GM12875 (cell line): ENCODE results near the gene MYO5B.

Experiments used
- H3K4me3 ChIP-seq: one replicate; pipeline ENCODE4 v1.5.1; 2011; ENCODE audit warnings: low read depth, low read length, control low read depth
- TF ChIP-seq, protein P1 (sequence below): IDR thresholded peaks from 2 replicates; pipeline ENCODE4 v1.5.1; 2011; ENCODE audit warnings: low read depth, mild to moderate bottlenecking, control low read depth, inconsistent platforms, low read length, moderate library complexity, borderline replicate concordance; ENCODE audit not compliant: insufficient read depth

Gene MYO5B

DNA sequence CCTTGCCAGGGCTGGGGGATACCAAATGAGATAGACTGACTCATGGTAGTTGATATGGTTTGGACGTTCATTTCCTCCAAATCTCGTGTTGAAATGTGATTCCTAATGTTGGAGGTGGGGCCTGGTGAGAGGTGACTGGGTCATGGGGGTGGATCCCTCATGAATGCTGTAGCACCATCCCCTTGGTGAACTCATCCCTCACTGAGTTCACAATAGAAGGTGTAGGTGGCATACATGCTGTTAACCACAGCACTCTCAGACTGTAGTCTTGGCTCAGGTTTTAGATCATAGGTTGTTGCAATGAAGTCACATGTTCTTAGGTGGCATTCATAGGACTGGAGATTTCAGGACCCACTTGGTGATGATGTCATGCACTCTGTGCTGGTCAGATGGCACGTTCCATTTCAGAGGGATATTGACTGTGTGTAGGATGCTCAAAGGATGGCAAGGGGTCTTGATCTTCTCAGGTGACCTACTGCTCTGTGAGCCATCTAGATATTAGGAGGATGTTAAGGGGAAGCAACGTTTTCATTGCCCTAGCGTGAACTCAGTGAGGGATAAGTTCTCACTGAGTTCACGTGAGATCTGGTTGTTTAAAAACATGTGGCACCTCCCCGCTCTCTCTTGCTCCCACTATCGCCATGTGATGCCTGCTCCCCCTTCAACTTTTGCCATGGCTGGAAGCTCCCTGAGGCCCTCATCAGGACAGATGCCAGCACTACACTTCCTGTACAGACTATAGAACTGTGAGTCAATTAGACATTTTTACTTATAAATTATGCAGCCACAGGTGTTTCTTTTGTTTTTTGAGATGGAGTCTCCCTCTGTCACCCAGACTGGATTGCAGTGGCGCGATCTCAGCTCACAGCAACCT lies 307.8 kb downstream of the MYO5B start:
- H3K4me3 ChIP-seq, result no peak overlapping the region
- TF ChIP-seq, protein P1, sequence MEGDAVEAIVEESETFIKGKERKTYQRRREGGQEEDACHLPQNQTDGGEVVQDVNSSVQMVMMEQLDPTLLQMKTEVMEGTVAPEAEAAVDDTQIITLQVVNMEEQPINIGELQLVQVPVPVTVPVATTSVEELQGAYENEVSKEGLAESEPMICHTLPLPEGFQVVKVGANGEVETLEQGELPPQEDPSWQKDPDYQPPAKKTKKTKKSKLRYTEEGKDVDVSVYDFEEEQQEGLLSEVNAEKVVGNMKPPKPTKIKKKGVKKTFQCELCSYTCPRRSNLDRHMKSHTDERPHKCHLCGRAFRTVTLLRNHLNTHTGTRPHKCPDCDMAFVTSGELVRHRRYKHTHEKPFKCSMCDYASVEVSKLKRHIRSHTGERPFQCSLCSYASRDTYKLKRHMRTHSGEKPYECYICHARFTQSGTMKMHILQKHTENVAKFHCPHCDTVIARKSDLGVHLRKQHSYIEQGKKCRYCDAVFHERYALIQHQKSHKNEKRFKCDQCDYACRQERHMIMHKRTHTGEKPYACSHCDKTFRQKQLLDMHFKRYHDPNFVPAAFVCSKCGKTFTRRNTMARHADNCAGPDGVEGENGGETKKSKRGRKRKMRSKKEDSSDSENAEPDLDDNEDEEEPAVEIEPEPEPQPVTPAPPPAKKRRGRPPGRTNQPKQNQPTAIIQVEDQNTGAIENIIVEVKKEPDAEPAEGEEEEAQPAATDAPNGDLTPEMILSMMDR, result no peak

DNA sequence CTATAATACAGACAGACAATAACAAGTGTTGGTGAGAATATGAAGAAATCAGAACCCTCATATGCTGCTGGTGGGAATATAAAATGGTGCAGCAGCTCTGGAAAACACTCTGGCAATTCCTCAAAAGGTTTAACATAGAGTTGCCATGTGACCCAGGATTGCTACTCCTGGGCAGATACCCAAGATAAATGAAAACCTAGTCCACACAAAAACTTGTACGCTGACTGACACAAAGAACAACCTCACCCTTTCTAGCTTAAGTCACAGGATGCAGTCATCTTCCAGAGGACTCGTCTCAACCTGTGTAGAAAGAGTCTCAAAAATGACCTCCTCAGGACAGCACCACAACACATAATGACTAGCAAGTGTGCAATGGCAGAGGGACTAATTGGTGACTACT lies 310.0 kb downstream of the MYO5B start:
- TF ChIP-seq, protein P1, result no peak
- no peak overlapping the region for H3K4me3 ChIP-seq

DNA sequence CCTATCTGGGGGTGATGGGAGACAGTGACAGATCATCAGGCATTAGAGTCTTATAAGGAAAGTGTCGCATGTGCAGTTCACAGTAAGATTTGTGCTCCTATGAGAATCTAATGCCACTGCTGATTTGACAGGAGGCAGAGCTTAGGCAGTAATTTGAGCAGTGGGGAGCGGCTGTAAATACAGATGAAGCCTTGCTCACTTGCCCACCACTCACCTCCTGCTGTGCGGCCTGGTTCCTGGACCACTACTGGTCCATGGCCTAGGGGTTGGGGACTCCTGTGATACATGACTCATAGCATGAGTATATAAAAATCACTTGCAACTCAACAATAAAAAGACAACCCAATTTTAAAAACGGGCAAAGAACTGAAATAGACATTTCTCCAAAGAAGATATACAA lies 310.5 kb downstream of the MYO5B start:
- TF ChIP-seq, protein P1, result no peak
- no peak overlapping the region for H3K4me3 ChIP-seq

DNA sequence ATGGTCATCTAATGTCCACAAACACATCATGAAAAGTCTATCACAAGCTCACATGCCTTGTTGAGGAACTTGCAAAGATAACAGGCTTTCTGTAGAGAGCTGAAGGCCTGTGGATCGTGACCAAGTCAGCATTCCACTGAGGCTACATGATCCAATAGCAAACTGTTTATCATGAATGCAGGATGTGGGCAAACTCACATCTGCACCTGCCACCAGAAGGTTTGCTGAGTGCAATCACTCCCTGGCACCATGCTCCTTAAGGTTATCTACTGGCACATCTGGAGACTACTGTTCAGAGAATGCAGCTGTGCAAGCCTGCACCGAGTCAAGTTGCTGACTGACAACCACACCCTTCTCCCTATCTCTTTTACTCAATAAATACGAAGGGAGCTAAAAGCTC lies 314.3 kb downstream of the MYO5B start:
- H3K4me3 ChIP-seq, result no peak overlapping the region
- TF ChIP-seq, protein P1, result no peak

DNA sequence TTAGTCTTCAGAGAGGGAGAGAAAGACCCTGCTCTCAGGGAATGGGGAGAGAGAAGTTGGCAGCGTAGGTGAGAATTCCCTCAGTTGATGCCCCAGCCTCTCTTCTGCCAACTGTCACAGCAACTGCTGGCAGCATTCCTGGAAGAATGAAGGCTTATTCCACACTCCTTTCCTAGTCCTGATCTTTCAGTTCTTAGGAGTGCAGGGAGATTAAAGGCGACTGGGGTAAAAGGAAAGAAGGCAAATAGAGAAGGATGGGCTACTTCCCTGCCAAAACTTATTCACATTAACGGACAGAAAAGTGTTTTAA lies 315.7 kb downstream of the MYO5B start:
- TF ChIP-seq, protein P1, result no peak
- H3K4me3 ChIP-seq, result no peak overlapping the region

DNA sequence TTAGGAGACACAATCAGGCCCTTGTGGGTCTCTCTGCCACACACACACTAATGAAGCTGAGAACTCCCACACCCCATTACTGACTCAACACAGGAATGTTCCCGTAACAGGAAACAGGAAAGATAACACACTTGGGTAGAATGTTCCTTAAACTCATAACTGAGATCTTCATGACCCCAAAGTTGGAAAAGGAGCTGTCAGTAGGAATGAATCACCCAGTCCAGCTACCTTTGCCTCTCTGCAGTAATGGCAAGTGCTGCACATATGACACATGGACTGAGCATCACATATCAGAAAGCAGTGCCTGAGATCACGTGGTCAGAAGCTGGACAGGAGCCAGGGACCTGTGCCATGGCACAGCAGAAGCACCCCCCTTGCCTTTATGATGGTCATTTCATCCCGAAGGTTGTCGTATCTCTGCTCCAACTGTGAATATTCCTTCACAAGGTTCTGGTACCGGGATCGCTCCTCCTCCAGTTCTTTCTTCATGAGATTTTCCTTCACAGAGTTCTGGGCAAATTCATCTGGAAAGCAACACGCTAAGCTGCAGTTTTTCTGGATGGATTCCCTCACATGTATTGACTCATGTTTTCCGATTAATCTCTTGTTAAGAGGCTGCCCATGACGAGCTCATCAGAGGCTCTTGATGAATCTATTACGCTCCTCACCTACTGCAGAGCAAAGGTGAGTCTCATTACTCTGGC lies 316.2 kb downstream of the MYO5B start:
- TF ChIP-seq, protein P1, result no peak
- no peak overlapping the region for H3K4me3 ChIP-seq

DNA sequence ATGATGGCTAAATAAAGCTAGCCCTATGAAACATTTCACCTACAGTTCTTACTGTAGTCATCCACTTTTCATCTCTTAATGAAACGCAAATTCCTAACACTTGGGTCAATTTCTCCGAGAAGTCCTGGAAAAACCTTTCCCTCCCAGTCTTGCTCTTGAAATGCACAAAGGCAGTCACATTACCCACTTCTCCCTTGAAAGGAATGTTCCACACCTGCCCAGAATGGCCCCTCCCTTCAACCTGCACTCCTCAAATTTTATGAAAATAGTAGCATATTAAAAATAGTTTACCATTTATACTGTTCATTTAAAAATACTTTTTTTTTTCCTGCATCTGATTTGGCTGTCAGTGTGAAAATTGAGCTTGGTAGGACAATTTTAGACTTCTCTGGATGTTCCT lies 316.9 kb downstream of the MYO5B start:
- no peak overlapping the region for H3K4me3 ChIP-seq
- TF ChIP-seq, protein P1, result no peak
